Body of pancreas (tissue), 4 donors: Measurements from ENCODE around the gene IFIT1B. TPM values are rescaled to one million over a fixed set of nuclear protein-coding genes. Genes with fewer than 3 reads are reported as not detected.

Source experiments
- ATAC-seq: fragments of 150-250 bp; one replicate; pipeline ENCODE4 v1.9.1; 2016
- DNase-seq, 4 donors: peaks; one replicate each; pipeline ENCODE4 v3.0.0-alpha.2; 2019
- H3K27ac ChIP-seq, 4 donors: fragments of 200-600 bp; sonication (generic); 1 replicate in 3 of 4; 2 replicates in 1 of 4; pipeline versions ENCODE4 v1.5.1 to v1.6.1; 2016 to 2019; ENCODE audit warnings: mild to moderate bottlenecking in 1 of 4, mixed read lengths in 1 of 4, moderate library complexity in 1 of 4
- H3K27me3 ChIP-seq, 2 donors: fragments of 200-600 bp; sonication (generic); one replicate each; pipeline ENCODE4 v1.6.0; 2016; ENCODE audit warnings: mild to moderate bottlenecking in 1 of 2
- H3K36me3 ChIP-seq, 2 donors: fragments of 200-600 bp; sonication (generic); replicated peaks in 1 of 2; 2 replicates each; pipeline ENCODE4 v1.5.1; 2016; ENCODE audit warnings: low read depth in 2 of 2; ENCODE audit not compliant: insufficient read depth in 1 of 2
- H3K4me1 ChIP-seq: fragments of 200-600 bp; sonication (generic); one replicate; pipeline ENCODE4 v1.6.0; 2016
- H3K4me3 ChIP-seq, 2 donors: fragments of 200-600 bp; sonication (generic); 1 replicate in 1 of 2; 2 replicates in 1 of 2; pipeline ENCODE4 v1.5.1; 2016 to 2019
- H3K9me3 ChIP-seq, 3 donors: fragments of 200-600 bp; sonication (generic); 1 replicate in 2 of 3; 2 replicates in 1 of 3; pipeline ENCODE4 v1.5.1; 2016
- POLR2A ChIP-seq, 3 donors: fragments of 450-650 bp; IDR thresholded peaks; one replicate each; pipeline ENCODE4 v1.6.1; 2016; ENCODE audit warnings: antibody characterized with exemption in 3 of 3, mild to moderate bottlenecking in 2 of 3
- WGBS, 2 donors: methylation state at CpG; one replicate each; pipeline ENCODE4 v1.1.5; 2017; 5-methylcytosine and 5-hydroxymethylcytosine counted together
- intact Hi-C: fragments of 100-400 bp; cut with DNase I; formaldehyde crosslinking; loops from one replicate; pipeline ENCODE4 v1.15.1; 2023
- total RNA-seq, 2 donors: library from RNA; depleted of rRNA; stranded (reverse); fragments of >200 nt; gene quantifications; one replicate each; pipeline ENCODE4 v1.1.0, GENCODE V29; 2016
- TF ChIP-seq, protein P1 (sequence below), 7 experiments: fragments of 450-650 bp in 4 of 7; fragments of 200-600 bp in 3 of 7; sonication (generic) in 3 of 7; IDR thresholded peaks; one replicate each; pipeline ENCODE4 v1.5.1; 2016 to 2019; ENCODE audit warnings: antibody characterized with exemption in 7 of 7

IFIT1B gene
- total RNA-seq, 2 donors from 2014 or later = not detected

DNA sequence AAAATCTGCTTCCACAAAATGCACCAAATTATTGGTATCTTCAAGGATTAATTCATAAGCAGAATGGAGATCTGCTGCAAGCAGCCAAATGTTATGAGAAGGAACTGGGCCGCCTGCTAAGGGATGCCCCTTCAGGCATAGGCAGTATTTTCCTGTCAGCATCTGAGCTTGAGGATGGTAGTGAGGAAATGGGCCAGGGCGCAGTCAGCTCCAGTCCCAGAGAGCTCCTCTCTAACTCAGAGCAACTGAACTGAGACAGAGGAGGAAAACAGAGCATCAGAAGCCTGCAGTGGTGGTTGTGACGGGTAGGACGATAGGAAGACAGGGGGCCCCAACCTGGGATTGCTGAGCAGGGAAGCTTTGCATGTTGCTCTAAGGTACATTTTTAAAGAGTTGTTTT is 38.0 kb upstream of the IFIT1B start:
- Histone ChIP-seq H3K9me3 (no peaks in the 10 kb centered on the region), H3K36me3 (no peaks in the 10 kb centered on the region), H3K27me3 (no peaks in the 10 kb centered on the region), H3K27ac (no peak overlapping the region), H3K4me1 (no peaks in the 10 kb centered on the region), H3K4me3 (no peak overlapping the region)
- TF ChIP-seq POLR2A (IDR thresholded peaks at IDR 0.05) = no peak
- TF ChIP-seq, protein P1, sequence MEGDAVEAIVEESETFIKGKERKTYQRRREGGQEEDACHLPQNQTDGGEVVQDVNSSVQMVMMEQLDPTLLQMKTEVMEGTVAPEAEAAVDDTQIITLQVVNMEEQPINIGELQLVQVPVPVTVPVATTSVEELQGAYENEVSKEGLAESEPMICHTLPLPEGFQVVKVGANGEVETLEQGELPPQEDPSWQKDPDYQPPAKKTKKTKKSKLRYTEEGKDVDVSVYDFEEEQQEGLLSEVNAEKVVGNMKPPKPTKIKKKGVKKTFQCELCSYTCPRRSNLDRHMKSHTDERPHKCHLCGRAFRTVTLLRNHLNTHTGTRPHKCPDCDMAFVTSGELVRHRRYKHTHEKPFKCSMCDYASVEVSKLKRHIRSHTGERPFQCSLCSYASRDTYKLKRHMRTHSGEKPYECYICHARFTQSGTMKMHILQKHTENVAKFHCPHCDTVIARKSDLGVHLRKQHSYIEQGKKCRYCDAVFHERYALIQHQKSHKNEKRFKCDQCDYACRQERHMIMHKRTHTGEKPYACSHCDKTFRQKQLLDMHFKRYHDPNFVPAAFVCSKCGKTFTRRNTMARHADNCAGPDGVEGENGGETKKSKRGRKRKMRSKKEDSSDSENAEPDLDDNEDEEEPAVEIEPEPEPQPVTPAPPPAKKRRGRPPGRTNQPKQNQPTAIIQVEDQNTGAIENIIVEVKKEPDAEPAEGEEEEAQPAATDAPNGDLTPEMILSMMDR (IDR thresholded peaks at IDR 0.05) = no peak
- intact Hi-C loops = no loop called here
- DNase-seq (no peak), ATAC-seq (no peak)
- 84 to 90% methylated on average over 3 to 4 of the region's 4 CpGs for WGBS, 2 donors

DNA sequence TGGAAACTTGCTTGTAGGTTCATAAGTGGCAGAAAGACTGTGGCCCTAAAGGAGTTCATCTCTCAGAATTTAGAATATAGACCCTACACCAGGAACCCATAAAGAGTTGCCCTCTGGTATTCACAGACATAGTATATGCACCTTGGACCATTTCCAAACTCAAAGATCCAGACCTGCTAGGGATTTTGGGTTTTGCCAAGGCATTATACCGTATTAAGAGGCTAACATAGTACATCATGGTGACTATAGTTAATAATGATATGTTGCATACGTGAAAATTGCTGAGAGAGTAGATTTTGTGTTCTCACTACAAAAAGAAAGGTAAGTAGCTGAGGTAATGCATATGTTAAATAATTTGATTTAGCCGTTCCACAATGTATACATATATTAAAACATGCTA is 36.2 kb upstream of the IFIT1B start:
- DNase-seq = no peak
- Histone ChIP-seq H3K27ac (no peak overlapping the region), H3K36me3 (no peaks in the 10 kb centered on the region), H3K9me3 (no peaks in the 10 kb centered on the region), H3K4me1 (no peaks in the 10 kb centered on the region), H3K4me3 (no peak overlapping the region), H3K27me3 (no peaks in the 10 kb centered on the region)
- WGBS, 2 donors = 89 to 94% methylated on average over 3 of the region's 3 CpGs
- intact Hi-C loops = no loop called here
- TF ChIP-seq, protein P1 (IDR thresholded peaks at IDR 0.05) = no peak
- no peak for TF ChIP-seq POLR2A (IDR thresholded peaks at IDR 0.05)
- no peak for ATAC-seq

DNA sequence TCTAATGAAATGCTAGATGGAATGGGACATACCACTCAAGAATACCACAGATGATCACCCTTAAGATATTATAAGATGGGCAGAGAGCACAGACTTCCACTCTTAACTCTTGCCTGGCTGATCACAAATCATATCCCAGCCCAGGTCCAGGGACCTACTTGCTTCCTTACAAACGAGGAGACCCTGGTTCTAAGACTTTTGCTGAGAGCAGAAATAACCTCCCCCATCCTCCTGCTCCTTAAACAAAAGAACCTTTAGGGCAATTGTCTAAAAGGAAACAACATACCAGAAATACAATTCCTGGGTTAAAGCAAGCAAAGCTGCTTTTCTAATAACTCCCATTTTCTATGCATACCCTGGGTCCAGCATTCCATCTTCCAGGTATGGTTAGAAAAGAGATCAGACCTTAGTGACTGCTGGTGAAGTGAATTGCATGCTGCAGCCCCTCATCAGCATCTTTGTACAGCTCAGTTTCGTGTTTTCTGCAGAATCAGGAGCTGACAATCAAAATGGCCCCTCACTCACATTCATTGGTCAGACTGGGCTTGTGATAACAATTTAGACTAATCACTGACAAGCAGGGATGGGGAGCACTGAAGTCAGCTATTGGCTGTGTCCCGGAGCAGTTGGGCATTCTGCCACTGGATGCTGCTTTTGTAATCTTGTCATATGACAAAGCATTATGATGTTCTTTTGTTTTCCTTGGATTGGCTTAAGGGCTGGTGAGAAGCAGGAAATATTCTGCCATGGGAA is 35.5 kb upstream of the IFIT1B start:
- DNase-seq = no peak

DNA sequence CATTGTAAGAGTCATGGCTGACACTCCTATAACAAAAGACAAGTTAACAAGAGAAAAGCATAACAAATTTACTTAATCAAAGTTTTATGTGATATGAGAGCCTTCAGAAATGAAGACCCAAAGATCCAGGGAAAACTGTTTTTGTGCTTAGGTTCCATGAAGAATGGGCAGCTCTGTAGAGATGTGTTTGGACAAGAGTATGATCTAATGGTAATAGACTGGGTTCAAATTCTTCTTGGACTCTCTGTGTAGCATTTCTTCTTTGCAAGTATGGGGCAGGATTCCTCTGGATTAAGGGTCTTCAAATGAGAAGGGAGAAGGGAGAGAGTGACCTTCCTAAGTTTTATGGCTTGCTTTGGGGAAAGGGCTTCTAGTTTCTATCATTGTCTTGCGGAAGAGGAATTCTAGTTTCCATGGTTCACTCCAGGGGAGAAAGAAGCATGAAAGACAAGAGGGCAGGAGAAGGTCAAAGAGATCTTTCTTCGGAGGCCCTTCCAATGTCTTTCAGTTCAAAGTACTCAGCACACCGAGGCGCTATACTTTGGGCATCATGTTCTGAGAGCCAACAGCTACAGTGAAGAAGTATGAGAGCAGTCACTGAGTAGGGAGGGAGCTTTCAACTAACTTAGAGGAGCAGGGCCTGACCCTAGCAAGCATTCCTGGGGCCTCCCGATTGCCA is 34.6 kb upstream of the IFIT1B start:
- ATAC-seq (no peak), DNase-seq (no peak)
- no peak overlapping the region for H3K4me3 ChIP-seq
- no peaks in the 10 kb centered on the region for H3K9me3 ChIP-seq
- no peak overlapping the region for H3K27ac ChIP-seq
- TF ChIP-seq, protein P1 (IDR thresholded peaks at IDR 0.05) = no peak
- TF ChIP-seq POLR2A (IDR thresholded peaks at IDR 0.05) = no peak
- H3K27me3 ChIP-seq = no peaks in the 10 kb centered on the region
- no peaks in the 10 kb centered on the region for H3K4me1 ChIP-seq
- no peaks in the 10 kb centered on the region for H3K36me3 ChIP-seq
- intact Hi-C loops = no loop called here
- 84 to 90% methylated on average over 5 of the region's 5 CpGs for WGBS, 2 donors

More for the DNA sequence above, 35.5 kb upstream of the IFIT1B start:
- Histone ChIP-seq H3K27me3 (no peaks in the 10 kb centered on the region), H3K36me3 (no peaks in the 10 kb centered on the region), H3K27ac (no peak overlapping the region), H3K9me3 (no peaks in the 10 kb centered on the region), H3K4me3 (no peak overlapping the region), H3K4me1 (no peaks in the 10 kb centered on the region)
- ATAC-seq = peak; percentile 18
- 69 to 74% methylated on average over 3 of the region's 3 CpGs for WGBS, 2 donors
- TF ChIP-seq, protein P1 (IDR thresholded peaks at IDR 0.05) = no peak
- TF ChIP-seq POLR2A (IDR thresholded peaks at IDR 0.05) = no peak
- intact Hi-C loops = no loop called here
